HL-60 (cell line): Measurements from ENCODE around the gene NLGN1.

Experiments
- DNase-seq, 2 experiments: peaks; one replicate each; pipeline ENCODE4 v3.0.0-alpha.2; 2010 to 2020; ENCODE audit warnings: low read depth in 1 of 2, low spot score in 1 of 2
- H3K27ac ChIP-seq: fragments of 250-450 bp; sonication (Bioruptor Pico); replicated peaks from 2 replicates; pipeline ENCODE4 v1.5.1; 2020; ENCODE audit warnings: mild to moderate bottlenecking, moderate library complexity
- H3K27me3 ChIP-seq: fragments of 250-450 bp; sonication (Bioruptor Pico); 2 replicates; pipeline ENCODE4 v1.5.1; 2021; ENCODE audit warnings: mild to moderate bottlenecking, moderate library complexity; ENCODE audit not compliant: insufficient read depth, poor library complexity, severe bottlenecking
- H3K4me3 ChIP-seq: replicated peaks from 2 replicates; pipeline ENCODE4 v1.5.1; 2011; ENCODE audit warnings: mild to moderate bottlenecking, control low read depth, low read length; ENCODE audit not compliant: insufficient read depth
- GABPA ChIP-seq: IDR thresholded peaks from 2 replicates; pipeline ENCODE4 v1.6.1; 2012; ENCODE audit warnings: low read depth
- POLR2AphosphoS5 ChIP-seq: IDR thresholded peaks from 2 replicates; pipeline ENCODE4 v1.6.1; 2012; ENCODE audit warnings: low read depth
- SPI1 ChIP-seq: IDR thresholded peaks from 2 replicates; pipeline ENCODE4 v1.6.1; 2012; ENCODE audit warnings: low read depth, mild to moderate bottlenecking, borderline replicate concordance
- TF ChIP-seq, protein P1 (sequence below): IDR thresholded peaks from one replicate; pipeline ENCODE4 v1.5.1; 2011; ENCODE audit warnings: low read length, control low read depth, inconsistent platforms; ENCODE audit not compliant: insufficient read depth
- TF ChIP-seq, protein P2 (sequence below): IDR thresholded peaks from 2 replicates; pipeline ENCODE4 v1.6.1; 2012; ENCODE audit warnings: low read depth; ENCODE audit not compliant: insufficient replicate concordance

NLGN1 gene

GRCh38 chr3:174097686-174098085, 700.1 kb downstream of the NLGN1 start:
- Histone ChIP-seq H3K27ac (no peak overlapping the region), H3K27me3 (no peaks in the 10 kb centered on the region), H3K4me3 (no peak overlapping the region)
- no peak for DNase-seq
- no peak for TF ChIP-seq GABPA
- TF ChIP-seq, protein P1, sequence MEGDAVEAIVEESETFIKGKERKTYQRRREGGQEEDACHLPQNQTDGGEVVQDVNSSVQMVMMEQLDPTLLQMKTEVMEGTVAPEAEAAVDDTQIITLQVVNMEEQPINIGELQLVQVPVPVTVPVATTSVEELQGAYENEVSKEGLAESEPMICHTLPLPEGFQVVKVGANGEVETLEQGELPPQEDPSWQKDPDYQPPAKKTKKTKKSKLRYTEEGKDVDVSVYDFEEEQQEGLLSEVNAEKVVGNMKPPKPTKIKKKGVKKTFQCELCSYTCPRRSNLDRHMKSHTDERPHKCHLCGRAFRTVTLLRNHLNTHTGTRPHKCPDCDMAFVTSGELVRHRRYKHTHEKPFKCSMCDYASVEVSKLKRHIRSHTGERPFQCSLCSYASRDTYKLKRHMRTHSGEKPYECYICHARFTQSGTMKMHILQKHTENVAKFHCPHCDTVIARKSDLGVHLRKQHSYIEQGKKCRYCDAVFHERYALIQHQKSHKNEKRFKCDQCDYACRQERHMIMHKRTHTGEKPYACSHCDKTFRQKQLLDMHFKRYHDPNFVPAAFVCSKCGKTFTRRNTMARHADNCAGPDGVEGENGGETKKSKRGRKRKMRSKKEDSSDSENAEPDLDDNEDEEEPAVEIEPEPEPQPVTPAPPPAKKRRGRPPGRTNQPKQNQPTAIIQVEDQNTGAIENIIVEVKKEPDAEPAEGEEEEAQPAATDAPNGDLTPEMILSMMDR = no peak
- TF ChIP-seq, protein P2, sequence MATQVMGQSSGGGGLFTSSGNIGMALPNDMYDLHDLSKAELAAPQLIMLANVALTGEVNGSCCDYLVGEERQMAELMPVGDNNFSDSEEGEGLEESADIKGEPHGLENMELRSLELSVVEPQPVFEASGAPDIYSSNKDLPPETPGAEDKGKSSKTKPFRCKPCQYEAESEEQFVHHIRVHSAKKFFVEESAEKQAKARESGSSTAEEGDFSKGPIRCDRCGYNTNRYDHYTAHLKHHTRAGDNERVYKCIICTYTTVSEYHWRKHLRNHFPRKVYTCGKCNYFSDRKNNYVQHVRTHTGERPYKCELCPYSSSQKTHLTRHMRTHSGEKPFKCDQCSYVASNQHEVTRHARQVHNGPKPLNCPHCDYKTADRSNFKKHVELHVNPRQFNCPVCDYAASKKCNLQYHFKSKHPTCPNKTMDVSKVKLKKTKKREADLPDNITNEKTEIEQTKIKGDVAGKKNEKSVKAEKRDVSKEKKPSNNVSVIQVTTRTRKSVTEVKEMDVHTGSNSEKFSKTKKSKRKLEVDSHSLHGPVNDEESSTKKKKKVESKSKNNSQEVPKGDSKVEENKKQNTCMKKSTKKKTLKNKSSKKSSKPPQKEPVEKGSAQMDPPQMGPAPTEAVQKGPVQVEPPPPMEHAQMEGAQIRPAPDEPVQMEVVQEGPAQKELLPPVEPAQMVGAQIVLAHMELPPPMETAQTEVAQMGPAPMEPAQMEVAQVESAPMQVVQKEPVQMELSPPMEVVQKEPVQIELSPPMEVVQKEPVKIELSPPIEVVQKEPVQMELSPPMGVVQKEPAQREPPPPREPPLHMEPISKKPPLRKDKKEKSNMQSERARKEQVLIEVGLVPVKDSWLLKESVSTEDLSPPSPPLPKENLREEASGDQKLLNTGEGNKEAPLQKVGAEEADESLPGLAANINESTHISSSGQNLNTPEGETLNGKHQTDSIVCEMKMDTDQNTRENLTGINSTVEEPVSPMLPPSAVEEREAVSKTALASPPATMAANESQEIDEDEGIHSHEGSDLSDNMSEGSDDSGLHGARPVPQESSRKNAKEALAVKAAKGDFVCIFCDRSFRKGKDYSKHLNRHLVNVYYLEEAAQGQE = no peak
- no peak for TF ChIP-seq POLR2AphosphoS5
- no peak for TF ChIP-seq SPI1

DNA sequence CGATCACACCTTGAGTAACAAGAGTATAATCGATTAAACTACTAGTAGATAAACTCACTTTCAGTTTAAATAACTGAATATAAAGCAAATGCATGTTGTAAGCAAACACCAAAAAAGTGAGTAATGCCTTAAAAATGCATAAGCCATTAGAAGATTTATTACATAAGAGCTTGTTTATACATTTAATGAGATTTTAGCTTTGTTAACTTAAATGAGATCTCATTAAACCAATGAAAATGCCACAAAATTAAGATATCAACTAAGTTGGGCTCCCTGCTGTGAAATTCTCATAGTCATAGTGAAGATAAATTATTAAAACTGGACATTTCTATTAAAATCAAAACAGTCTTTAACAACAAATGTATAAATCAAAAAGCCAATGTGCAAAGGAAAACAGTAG, 701.2 kb downstream of the NLGN1 start:
- no peak overlapping the region for H3K27ac ChIP-seq
- DNase-seq = no peak
- H3K27me3 ChIP-seq = no peaks in the 10 kb centered on the region
- H3K4me3 ChIP-seq = no peak overlapping the region
- no peak for TF ChIP-seq POLR2AphosphoS5

GRCh38 chr3:174099724-174100123, 702.2 kb downstream of the NLGN1 start:
- DNase-seq = no peak
- TF ChIP-seq SPI1 (no peak), GABPA (no peak), POLR2AphosphoS5 (no peak)
- TF ChIP-seq, protein P1 = no peak
- TF ChIP-seq, protein P2 = no peak
- no peak overlapping the region for H3K4me3 ChIP-seq
- H3K27me3 ChIP-seq = no peaks in the 10 kb centered on the region
- H3K27ac ChIP-seq = no peak overlapping the region

DNA sequence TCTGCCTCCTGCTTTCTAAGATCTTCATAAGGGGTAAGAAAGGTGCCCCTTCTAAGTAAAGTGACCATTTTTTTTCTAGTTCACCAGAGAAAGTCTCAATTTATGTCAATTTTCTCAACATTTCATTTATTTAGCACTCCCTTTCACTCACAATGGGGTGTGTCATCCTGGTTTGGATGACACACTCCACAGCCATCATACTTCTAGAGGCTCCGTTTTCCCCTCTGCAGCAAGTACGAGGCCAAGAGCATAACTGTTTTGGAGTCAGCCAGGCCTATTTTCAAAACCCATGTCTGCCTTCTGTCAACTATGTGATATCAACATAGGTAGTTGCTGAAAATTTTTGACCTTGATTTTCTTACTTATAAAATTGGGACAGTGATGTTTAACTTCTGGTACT, 703.2 kb downstream of the NLGN1 start:
- DNase-seq = no peak
- Histone ChIP-seq H3K27ac (no peak overlapping the region), H3K4me3 (no peak overlapping the region), H3K27me3 (no peaks in the 10 kb centered on the region)
- TF ChIP-seq SPI1 = no peak
- TF ChIP-seq, protein P2 = no peak
